ENCODE results near the gene PRKCB.

The PRKCB gene

DNA sequence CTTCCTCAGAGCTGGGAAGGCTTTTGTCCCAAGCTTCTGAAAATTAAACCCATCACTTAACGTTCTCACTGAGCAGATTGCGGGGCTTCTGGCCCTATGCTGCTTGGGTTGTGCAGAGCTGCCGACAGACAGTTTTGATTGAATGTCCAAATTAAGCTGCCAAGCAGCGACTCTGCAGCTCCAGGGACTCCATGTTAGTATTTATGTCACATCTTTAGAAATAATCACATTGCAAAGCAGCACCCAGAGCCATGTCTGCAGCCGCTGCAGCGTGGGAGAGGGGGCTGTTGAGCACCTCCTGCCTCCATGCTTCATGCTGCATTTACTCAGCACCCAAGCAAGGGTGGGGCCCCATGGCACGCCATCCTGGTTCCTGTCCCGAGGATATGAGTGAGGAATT is 242.2 kb downstream of the PRKCB start:
- Histone ChIP-seq H3K4me3 (replicated peaks; ENCODE audit: insufficient read depth, low read length) (no peak overlapping the region), H3K27me3 (ENCODE audit: insufficient read depth, poor library complexity, severe bottlenecking) (no peaks in the 10 kb centered on the region), H3K27ac (replicated peaks) (no peak overlapping the region)
- TF ChIP-seq, protein P1, sequence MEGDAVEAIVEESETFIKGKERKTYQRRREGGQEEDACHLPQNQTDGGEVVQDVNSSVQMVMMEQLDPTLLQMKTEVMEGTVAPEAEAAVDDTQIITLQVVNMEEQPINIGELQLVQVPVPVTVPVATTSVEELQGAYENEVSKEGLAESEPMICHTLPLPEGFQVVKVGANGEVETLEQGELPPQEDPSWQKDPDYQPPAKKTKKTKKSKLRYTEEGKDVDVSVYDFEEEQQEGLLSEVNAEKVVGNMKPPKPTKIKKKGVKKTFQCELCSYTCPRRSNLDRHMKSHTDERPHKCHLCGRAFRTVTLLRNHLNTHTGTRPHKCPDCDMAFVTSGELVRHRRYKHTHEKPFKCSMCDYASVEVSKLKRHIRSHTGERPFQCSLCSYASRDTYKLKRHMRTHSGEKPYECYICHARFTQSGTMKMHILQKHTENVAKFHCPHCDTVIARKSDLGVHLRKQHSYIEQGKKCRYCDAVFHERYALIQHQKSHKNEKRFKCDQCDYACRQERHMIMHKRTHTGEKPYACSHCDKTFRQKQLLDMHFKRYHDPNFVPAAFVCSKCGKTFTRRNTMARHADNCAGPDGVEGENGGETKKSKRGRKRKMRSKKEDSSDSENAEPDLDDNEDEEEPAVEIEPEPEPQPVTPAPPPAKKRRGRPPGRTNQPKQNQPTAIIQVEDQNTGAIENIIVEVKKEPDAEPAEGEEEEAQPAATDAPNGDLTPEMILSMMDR (IDR thresholded peaks at IDR 0.05; ENCODE audit: insufficient read depth, low read length) = no peak
- DNase-seq (ENCODE audit: low read depth in 1 of 2, low spot score in 1 of 2) = no peak

DNA sequence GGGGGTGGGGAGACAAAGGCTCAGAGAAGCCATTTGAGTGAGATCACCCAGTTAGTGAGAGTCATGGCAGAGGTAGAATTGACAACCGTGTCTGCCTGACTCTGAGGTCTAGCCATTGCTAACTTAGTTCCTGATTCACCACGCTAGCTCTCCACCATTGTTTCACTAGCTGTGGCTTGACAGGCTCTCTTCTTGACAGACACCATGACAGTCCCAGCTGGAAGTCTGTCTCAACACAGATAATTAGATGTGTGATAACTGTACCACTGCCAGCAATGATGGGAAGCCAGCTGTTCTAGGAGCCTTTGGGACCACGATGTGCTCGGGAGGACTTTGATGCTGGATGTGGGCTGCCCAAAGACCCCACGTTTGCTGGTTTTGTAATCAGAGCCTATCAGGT is 249.9 kb downstream of the PRKCB start:
- TF ChIP-seq, protein P1 (IDR thresholded peaks at IDR 0.05; ENCODE audit: insufficient read depth, low read length) = no peak
- TF ChIP-seq GABPA (IDR thresholded peaks at IDR 0.05; ENCODE audit: low read depth) = no peak
- TF ChIP-seq POLR2AphosphoS5 (IDR thresholded peaks at IDR 0.05; ENCODE audit: low read depth) = no peak
- TF ChIP-seq REST (IDR thresholded peaks at IDR 0.05; ENCODE audit: insufficient replicate concordance, low read depth) = no peak
- TF ChIP-seq SPI1 (IDR thresholded peaks at IDR 0.05; ENCODE audit: borderline replicate concordance, low read depth) = no peak

DNA sequence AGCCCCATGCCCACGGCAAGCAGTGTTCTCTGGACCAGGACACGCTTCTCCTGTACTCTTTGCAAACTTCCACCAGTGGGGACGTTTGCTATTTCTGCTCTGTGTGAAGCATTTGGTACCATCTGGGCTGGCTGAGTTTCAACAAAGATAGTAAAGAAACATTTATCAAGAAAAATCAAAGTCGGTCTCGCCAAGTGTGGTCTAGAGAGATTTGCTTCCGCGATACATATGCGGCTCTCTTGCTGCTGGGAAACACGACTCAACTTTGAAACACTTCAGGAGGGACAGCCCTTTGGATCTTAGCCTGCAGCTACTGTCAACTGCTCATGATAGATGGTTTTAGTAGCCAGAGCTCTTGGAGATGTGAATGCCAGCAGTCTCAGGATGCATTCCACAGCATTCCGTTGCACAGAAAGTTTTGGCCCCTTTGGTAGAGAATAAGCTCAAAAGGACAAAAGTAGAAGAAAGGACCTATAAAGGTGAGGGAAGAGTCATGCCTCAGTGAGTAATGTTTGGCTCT is 252.2 kb downstream of the PRKCB start:
- Histone ChIP-seq H3K27me3 (ENCODE audit: insufficient read depth, poor library complexity, severe bottlenecking) (no peaks in the 10 kb centered on the region), H3K27ac (replicated peaks) (no peak overlapping the region), H3K4me3 (replicated peaks; ENCODE audit: insufficient read depth, low read length) (no peak overlapping the region)
- DNase-seq (ENCODE audit: low read depth in 1 of 2, low spot score in 1 of 2) = no peak
- TF ChIP-seq POLR2AphosphoS5 (IDR thresholded peaks at IDR 0.05; ENCODE audit: low read depth) = no peak
- TF ChIP-seq, protein P1 (IDR thresholded peaks at IDR 0.05; ENCODE audit: insufficient read depth, low read length) = no peak
- no peak for TF ChIP-seq SPI1 (IDR thresholded peaks at IDR 0.05; ENCODE audit: borderline replicate concordance, low read depth)
- TF ChIP-seq GABPA (IDR thresholded peaks at IDR 0.05; ENCODE audit: low read depth) = no peak
- no peak for TF ChIP-seq REST (IDR thresholded peaks at IDR 0.05; ENCODE audit: insufficient replicate concordance, low read depth)

More for the DNA sequence above, 249.9 kb downstream of the PRKCB start:
- Histone ChIP-seq H3K27me3 (ENCODE audit: insufficient read depth, poor library complexity, severe bottlenecking) (no peaks in the 10 kb centered on the region), H3K27ac (replicated peaks) (no peak overlapping the region), H3K4me3 (replicated peaks; ENCODE audit: insufficient read depth, low read length) (no peak overlapping the region)
- no peak for DNase-seq (ENCODE audit: low read depth in 1 of 2, low spot score in 1 of 2)

- DNase-seq (ENCODE audit: low read depth in 1 of 2, low spot score in 1 of 2) = no peak
- no peak for TF ChIP-seq POLR2AphosphoS5 (IDR thresholded peaks at IDR 0.05; ENCODE audit: low read depth)
- TF ChIP-seq, protein P1 (IDR thresholded peaks at IDR 0.05; ENCODE audit: insufficient read depth, low read length) = no peak
- no peak for TF ChIP-seq REST (IDR thresholded peaks at IDR 0.05; ENCODE audit: insufficient replicate concordance, low read depth)
- TF ChIP-seq SPI1 (IDR thresholded peaks at IDR 0.05; ENCODE audit: borderline replicate concordance, low read depth) = no peak
- TF ChIP-seq GABPA (IDR thresholded peaks at IDR 0.05; ENCODE audit: low read depth) = no peak
- no peaks in the 10 kb centered on the region for H3K27me3 ChIP-seq (ENCODE audit: insufficient read depth, poor library complexity, severe bottlenecking)
Measured at GRCh38 chr16:24088767-24089166, 253.0 kb downstream of the PRKCB start.

More at GRCh38 chr16:24088767-24089166, 253.0 kb downstream of the PRKCB start:
- Histone ChIP-seq H3K4me3 (replicated peaks; ENCODE audit: insufficient read depth, low read length) (no peak overlapping the region), H3K27ac (replicated peaks) (no peak overlapping the region)

Measured in HL-60 (cell line).